GM10248 (cell line): ENCODE results near the gene SGMS1.
"Not testable (repeated sequence)": the region's sequence is repeated elsewhere in the genome, so short reads cannot be mapped to it uniquely, and the experiment has no call there.

Source experiments
- CTCF ChIA-PET: fragments of 300-600 bp; sonication (Branson Sonifier 250); formaldehyde crosslinking; extraction: SDS; loops from one replicate; lab custom pipeline; 2021; ENCODE audit warnings: antibody characterized with exemption; lab: Yijun Ruan, JAX
- POLR2A ChIA-PET: fragments of 350-650 bp; sonication (Branson Sonifier 250); formaldehyde crosslinking; extraction: SDS; loops from one replicate; lab custom pipeline; 2020; ENCODE audit warnings: antibody characterized with exemption; lab: Yijun Ruan, JAX
- DNase-seq: peaks from one replicate; pipeline ENCODE4 v3.0.0; 2012; ENCODE audit errors: extremely low spot score
- CTCF ChIP-seq: IDR thresholded peaks from 2 replicates; pipeline ENCODE4 v1.5.1; 2012; ENCODE audit warnings: mild to moderate bottlenecking, low read depth; ENCODE audit errors: extremely low read depth, missing control alignments, control extremely low read depth

SGMS1 gene

GRCh38 chr10:50623663-50624412 lies at the start of gene SGMS1:
SGMS1 (minus strand) TSS chr10:50623956; CDS start chr10:50344114, 279,842 bp downstream.
- TF ChIP-seq CTCF, result no peak
- DNase-seq, result peak; percentile 91
- CTCF ChIA-PET, result interaction anchor here (0.7 to 2.9 kb wide), 10 partner anchors 10 to 298 kb away, joined by 3 to 8 read pairs (median 4); no protein-coding TSS in a partner anchor
- POLR2A ChIA-PET, result interaction anchor here (1.0 kb wide), 1 partner anchor 46 kb away, joined by 3 read pairs; no protein-coding TSS in a partner anchor

GRCh38 chr10:50672152-50672551 lies 48.4 kb upstream of the SGMS1 start:
- DNase-seq, POLR2A ChIA-PET, CTCF ChIA-PET: not testable (repeated sequence)

GRCh38 chr10:50671645-50672044 lies 47.9 kb upstream of the SGMS1 start:
- CTCF ChIA-PET, DNase-seq, POLR2A ChIA-PET: not testable (repeated sequence)

GRCh38 chr10:50669957-50670356 lies 46.2 kb upstream of the SGMS1 start:
- DNase-seq, POLR2A ChIA-PET: not testable (repeated sequence)
- CTCF ChIA-PET, result interaction anchor here (1.1 kb wide), 1 partner anchor 18 kb away, joined by 3 read pairs; no protein-coding TSS in a partner anchor

- DNase-seq, CTCF ChIA-PET, POLR2A ChIA-PET: not testable (repeated sequence)
Observed at GRCh38 chr10:50667353-50667752, 43.6 kb upstream of the SGMS1 start.

- POLR2A ChIA-PET, CTCF ChIA-PET, DNase-seq: not testable (repeated sequence)
Observed at GRCh38 chr10:50662420-50662819, 38.7 kb upstream of the SGMS1 start.

GRCh38 chr10:50661563-50661962 lies 37.8 kb upstream of the SGMS1 start:
- CTCF ChIA-PET, result interaction anchor here (2.8 kb wide), 1 partner anchor 13 kb away, joined by 17 read pairs; no protein-coding TSS in a partner anchor
- POLR2A ChIA-PET, DNase-seq: not testable (repeated sequence)

GRCh38 chr10:50659865-50660730 lies 36.3 kb upstream of the SGMS1 start:
- DNase-seq, result peak; percentile 41
- CTCF ChIA-PET, result interaction anchor here (0.7 to 2.8 kb wide), 9 partner anchors 9 to 241 kb away, joined by 3 to 17 read pairs (median 3); partner anchors contain the start of gene SGMS1
- POLR2A ChIA-PET, result not testable (repeated sequence)
- peak; percentile 48 for TF ChIP-seq CTCF

GRCh38 chr10:50659016-50659864 lies 35.5 kb upstream of the SGMS1 start:
- POLR2A ChIA-PET, DNase-seq: not testable (repeated sequence)
- CTCF ChIA-PET, result interaction anchor here (0.7 to 2.8 kb wide), 6 partner anchors 11 to 242 kb away, joined by 3 to 17 read pairs (median 3); no protein-coding TSS in a partner anchor
